Measurements from ENCODE around the gene RFC1.
"Not testable (repeated sequence)": the region's sequence is repeated elsewhere in the genome, so short reads cannot be mapped to it uniquely, and the experiment has no call there.

The RFC1 gene, protein sequence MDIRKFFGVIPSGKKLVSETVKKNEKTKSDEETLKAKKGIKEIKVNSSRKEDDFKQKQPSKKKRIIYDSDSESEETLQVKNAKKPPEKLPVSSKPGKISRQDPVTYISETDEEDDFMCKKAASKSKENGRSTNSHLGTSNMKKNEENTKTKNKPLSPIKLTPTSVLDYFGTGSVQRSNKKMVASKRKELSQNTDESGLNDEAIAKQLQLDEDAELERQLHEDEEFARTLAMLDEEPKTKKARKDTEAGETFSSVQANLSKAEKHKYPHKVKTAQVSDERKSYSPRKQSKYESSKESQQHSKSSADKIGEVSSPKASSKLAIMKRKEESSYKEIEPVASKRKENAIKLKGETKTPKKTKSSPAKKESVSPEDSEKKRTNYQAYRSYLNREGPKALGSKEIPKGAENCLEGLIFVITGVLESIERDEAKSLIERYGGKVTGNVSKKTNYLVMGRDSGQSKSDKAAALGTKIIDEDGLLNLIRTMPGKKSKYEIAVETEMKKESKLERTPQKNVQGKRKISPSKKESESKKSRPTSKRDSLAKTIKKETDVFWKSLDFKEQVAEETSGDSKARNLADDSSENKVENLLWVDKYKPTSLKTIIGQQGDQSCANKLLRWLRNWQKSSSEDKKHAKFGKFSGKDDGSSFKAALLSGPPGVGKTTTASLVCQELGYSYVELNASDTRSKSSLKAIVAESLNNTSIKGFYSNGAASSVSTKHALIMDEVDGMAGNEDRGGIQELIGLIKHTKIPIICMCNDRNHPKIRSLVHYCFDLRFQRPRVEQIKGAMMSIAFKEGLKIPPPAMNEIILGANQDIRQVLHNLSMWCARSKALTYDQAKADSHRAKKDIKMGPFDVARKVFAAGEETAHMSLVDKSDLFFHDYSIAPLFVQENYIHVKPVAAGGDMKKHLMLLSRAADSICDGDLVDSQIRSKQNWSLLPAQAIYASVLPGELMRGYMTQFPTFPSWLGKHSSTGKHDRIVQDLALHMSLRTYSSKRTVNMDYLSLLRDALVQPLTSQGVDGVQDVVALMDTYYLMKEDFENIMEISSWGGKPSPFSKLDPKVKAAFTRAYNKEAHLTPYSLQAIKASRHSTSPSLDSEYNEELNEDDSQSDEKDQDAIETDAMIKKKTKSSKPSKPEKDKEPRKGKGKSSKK

DNA sequence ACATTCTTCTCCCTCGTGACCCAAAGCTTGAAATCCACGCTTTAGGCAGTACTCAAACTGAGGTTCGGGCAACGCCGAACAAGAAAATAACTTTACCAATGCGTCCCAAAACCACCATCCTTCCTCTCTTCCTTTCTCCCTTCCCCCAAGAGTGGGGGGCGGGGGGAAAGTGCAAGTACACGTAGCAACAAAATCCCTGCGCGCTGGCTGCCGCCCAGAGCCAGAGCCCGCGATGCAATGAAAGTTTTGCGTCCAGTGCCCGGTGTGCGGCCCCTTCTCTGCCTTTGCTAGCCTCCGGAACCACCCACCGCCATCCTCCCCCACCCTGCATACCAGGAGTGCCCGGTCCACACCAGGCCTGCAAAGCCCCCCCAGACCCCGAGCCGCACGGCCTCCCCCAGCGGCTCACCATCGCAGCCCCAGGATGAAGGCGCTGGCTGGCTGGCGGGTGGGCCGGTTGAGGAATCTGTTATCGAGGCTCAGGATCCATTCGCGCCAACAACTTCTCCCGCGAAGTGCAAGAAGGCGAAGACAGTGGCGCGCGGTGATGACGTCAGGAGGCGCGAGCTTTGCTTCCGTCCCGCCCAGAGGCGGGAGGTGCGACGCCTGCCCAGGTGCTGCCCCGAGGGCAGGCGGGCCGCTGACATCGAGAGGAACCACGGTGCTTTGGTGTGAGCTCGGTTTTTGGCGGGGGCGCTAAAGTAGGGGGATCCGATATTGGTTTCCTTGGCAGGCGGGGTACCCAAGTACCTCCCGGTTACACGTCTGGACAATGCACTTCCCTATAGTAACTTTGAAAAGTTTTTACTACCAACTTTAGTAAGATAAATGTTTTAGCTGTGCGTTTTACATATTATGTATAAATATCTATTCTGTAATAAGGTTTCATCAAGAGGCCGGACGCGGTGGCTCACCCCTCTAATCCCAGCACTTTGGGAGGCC lies at the start of gene RFC1:
Gene RFC1 (minus strand): TSS at position 533 of the 942 bp plus-strand sequence. CDS start 121 bp downstream, at position 412.
- DNase-seq (ENCODE audit: low spot score) = peak; percentile 96

DNA sequence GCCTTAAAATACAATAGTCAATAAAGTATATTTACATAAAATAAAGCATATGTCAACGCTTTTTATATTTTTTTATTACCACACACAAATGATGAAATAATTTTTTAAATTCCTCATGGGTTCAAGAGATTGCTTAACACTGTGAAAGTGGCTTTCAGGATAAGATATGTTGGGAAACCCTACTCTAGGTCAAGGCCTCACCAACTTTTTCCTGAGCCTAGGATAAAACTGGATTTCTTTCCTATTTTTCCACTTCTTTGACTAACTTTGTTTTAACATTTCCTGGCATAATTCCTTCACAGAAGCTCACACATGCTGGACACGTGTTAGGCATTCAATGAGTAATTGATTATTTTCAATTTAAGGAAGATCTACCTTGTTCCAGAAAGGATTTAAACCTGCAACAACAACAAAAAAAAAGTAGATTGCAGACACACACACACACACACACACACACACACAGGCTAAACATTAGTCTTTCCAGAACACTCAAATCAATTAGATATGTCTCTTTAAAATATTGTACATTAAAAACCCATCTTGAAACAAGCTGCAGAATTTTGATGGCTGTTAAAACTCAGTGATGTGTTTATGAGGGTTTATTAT lies 49.6 kb upstream of the RFC1 start:
- DNase-seq (ENCODE audit: low spot score) = no peak

DNA sequence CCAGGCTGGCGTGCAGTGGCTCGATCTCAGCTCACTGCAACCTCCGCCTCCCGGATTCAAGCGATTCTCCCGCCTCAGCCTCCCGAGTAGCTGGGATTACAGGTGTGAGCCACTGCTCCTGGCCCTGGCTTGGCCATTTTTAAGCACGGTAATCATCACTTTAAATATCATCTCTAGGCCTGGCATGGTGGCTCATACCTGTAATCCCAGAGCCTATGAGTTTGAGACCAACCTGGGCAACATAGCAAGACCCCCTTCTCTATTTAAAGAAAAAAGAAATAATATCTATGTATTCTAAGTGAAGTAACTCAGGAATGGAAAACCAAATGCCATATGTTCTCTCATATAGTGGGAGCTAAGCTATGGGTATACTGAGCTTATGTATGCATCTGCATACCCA lies 45.4 kb upstream of the RFC1 start:
- DNase-seq (ENCODE audit: low spot score) = not testable (repeated sequence)

DNA sequence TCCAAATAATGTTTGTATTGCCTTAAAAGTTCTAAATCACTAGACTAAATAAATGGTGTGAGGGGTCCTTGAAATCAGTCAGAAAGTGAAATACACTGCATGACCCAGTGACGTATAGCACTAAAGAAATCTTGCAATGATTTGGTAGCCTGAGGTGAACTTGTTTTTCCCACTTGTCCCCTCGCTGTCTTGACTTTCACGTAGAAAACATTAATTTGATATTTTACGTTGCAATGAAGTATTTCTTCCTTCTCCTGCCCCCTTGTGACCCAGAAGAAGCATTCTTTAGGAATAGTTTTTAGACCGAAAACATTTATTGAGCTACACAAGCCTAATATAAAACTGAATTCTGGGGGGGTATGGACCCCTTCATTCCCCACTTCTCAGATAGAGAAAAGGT lies 44.3 kb upstream of the RFC1 start:
- DNase-seq (ENCODE audit: low spot score) = no peak

DNA sequence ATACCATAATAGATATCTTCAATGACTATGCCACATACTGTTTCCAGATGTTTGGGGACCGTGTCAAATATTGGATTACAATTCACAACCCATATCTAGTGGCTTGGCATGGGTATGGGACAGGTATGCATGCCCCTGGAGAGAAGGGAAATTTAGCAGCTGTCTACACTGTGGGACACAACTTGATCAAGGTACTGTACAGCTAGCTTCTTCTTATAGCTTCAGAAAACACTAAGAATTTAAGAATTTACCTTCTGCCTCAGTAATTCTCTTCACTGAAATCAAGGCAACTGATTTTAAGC lies 41.4 kb upstream of the RFC1 start:
- DNase-seq (ENCODE audit: low spot score) = no peak

DNA sequence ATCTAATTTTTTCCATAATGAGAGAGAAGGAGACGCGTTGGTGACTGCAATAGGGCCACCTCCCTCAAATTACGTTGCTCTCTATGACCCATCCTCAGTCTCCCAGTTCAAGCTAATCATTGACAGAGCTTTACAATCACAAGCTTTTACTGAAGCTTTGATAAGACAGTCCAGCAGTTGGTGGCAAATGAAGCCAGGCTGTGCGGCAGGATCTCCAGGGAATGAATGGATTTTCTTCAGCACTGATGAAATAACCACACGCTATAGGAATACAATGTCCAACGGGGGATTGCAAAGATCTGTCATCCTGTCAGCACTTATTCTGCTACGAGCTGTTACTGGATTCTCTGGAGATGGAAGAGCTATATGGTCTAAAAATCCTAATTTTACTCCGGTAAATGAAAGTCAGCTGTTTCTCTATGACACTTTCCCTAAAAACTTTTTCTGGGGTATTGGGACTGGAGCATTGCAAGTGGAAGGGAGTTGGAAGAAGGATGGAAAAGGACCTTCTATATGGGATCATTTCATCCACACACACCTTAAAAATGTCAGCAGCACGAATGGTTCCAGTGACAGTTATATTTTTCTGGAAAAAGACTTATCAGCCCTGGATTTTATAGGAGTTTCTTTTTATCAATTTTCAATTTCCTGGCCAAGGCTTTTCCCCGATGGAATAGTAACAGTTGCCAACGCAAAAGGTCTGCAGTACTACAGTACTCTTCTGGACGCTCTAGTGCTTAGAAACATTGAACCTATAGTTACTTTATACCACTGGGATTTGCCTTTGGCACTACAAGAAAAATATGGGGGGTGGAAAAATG lies 40.8 kb upstream of the RFC1 start, which contains the start of gene KLB:
Gene KLB (plus strand): TSS at position 168 of the 821 bp plus-strand sequence. CDS start 20 bp downstream, at position 188.
- DNase-seq (ENCODE audit: low spot score) = no peak

DNA sequence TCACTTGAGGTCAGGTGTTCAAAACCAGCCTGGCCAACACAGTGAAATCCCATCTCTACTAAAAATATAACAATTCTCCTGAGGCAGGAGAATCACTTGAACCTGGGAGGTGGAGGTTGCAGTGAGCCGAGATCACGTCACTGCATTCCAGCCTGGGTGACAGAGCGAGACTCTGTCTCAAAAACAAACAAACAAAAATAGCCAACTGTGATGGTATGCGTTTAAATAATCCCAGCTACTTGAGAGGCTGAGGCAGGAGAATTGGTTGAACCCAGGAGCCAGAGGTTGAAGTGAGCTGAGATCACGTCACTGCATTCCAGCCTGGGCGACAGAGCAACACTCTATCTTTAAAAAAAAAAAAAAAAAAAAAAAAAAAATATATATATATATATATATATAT lies 35.5 kb upstream of the RFC1 start:
- not testable (repeated sequence) for DNase-seq (ENCODE audit: low spot score)

DNA sequence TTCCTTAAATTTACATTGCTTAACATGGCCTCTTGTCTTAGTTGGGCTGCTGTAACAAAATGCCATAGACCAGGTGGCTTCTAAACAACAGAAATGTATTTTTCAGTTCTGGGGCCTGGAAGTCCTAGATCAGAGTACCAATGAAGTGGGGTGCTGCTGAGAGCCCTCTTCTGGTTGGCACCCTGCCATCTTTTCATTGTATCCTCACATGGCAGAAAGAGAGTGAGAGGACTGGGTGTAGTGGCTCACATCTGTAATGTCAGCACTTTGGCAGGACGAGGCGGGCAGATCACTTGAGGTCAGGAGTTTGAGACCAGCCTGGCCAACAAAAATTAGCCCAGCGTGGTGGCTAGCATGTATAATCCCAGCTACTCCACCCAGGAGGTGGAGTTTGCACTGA lies 28.5 kb upstream of the RFC1 start:
- no peak for DNase-seq (ENCODE audit: low spot score)

DNA sequence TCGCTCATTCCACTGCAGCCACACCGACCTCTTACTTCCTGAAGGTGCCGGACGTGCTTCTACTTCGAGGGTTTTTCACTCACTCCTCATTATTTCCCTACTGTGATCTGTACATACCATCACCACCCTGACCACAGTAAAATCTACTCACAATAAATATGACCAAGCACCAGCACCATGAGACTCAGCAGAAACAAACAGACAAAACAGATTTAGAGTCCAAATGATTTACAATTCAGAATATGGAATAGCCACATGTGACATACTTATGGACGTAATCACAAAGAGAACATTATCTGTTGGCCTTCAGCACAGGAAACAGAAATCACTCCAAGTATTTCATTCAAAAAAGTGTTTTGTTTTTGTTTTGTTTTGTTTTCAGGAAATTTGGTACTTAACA lies 24.4 kb upstream of the RFC1 start:
- no peak for DNase-seq (ENCODE audit: low spot score)

DNA sequence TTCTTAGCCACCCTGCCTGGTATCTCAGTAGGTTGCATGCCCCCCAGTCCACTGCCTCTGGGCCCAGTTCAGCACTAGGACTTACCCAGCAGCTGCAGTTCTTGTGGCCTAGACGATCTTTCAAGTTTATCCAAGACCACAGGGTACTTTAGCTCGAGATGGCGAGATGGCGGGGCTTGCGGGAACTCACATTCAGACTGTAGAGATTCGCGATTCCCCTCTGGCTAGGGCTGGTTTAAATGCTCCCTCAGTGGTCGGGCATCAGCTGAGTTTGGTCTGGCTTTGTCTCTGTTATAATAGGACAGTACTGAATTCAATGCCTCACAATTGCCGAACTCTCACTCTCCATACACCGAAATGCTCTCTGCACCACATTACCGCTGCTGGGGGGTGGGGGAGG lies 18.4 kb upstream of the RFC1 start:
- DNase-seq (ENCODE audit: low spot score) = no peak

DNA sequence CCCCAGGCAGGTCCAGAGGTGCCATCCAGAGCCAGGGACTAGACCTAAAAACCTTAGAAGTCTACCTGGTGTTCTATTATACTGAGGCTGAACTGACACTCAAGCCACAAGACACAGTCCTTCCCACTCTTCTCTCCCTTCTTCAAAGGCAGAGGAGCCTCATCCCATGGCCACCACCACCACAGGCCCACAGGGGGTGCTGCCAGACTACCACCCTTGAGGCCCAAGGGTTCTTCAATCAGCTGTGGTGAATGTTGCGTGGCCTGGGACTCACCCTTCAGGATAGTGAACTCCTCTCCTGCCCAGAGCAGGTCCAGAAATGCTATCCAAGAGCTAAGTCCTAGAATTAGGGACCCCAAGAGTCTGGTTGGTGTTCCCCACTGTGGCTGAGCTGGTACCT lies 17.5 kb upstream of the RFC1 start:
- DNase-seq (ENCODE audit: low spot score) = no peak

DNA sequence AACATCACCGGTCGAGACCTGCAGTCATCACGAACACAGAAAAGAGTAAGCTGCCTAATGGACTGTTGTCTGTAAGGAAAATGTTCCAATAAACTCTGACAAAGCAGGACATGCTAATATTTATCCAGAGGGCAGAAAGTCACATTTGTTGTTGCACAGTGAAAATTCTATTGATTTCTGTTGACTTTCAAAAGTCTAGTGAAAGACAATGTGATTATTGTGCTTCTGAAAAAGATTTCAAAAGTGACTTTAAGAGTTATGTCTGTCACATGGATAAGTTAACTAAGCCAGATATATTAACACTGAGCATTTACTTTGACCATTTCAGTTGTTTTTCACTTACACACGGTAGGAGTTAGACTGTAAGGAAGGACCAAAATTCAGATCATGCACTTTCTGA lies 9.3 kb upstream of the RFC1 start:
- no peak for DNase-seq (ENCODE audit: low spot score)

DNA sequence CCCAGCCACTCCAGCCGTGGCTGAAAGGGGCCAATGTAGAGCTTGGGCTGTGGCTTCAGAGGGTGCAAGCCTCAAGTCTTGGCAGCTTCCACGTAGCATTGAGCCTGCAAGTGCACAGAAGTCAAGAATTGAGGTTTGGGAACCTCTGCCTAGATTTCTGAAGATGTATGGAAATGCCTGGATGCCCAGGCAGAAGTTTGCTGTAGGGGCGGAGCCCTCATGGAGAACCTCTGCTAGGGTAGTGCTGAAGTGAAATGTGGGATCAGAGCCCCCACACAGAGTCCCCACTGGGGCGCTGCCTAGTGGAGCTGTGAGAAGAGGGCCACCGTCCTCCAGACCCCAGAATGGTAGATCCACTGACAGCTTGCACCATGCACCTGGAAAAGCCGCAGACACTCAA lies 5.0 kb upstream of the RFC1 start:
- not testable (repeated sequence) for DNase-seq (ENCODE audit: low spot score)

DNA sequence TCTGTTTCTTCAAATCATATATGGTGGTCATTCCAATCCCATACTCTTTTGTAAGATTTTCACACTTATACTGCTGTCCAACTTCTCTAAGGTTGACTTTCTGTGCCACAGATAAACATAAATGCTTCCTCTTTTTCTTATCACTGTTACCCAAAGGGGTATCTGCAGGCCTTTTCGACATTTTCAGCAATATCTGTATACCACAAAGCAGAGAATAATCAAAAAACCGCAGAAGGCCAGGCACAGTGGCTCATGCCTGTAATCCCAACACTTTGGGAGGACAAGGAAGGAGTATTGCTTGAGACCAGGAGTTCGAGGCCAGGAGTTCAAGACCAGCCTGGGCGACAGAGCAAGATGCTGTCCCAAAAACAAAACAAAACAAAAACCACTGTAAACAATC lies 3.1 kb upstream of the RFC1 start:
- no peak for DNase-seq (ENCODE audit: low spot score)

DNA sequence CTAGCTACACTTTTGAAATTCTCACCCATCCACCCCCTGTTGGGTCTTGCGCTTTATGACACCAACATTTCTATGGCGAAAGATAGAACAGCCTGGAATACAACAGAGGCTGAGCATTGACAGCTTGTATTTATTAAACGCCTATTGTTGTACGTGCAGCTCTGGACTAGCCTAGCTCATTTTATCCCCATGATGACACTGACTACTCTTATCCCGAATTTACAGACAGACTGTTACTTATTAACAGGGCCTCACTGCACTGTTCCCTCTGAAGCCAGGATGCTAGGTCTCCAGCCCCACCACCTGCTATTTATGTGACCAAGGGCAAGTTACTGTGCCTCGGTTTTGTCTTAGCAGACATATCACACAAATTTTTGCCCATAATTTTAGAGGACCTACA lies 1.0 kb upstream of the RFC1 start:
- no peak for DNase-seq (ENCODE audit: low spot score)

DNA sequence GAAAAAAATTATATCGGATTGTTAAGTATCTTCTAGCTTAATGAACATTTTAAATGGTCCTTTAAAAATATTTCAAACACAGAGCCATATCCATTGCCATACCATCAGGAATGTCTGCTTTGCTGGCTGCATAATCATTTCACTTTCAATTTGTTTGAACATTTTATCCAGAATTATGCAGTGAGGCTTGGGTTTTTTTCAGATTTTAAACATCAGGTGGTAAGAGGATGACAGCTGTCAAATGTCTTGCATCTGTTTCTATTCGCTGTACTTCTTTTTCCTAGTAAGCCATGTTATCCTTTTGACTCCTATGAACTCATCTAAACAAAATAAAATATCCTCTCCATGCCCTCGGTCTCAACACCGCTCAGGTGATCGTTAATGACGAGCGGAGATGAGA lies 802 bp downstream of the RFC1 start:
- DNase-seq (ENCODE audit: low spot score) = no peak

DNA sequence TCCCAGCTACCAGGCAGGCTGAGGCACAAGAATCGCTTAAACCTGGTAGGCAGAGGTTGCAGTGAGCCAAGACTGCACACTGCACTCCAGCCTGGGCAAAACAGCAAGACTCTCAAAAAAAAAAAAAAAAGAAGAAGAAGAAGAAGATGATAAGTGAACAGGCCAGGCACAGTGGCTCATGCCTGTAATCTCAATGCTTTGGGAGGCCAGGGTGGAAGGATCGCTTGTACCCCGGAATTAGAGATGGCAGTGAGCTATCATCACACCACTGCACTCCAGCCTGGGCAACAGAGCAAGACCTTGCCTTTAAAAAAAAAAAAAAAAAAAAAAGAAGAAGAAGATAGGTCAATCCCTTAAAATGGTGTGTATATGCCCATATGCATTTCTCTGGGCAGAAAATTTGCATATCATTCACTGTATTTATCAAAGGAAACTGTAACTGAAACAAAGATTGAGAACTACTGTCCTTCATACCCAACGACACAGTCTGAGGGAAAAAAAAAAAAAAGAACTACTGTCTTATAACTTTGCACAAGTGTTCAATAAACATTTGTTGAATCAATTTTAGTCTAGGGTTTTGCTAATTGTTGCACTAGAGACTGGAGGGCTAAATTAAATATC lies 2.3 kb downstream of the RFC1 start:
- DNase-seq (ENCODE audit: low spot score) = no peak

DNA sequence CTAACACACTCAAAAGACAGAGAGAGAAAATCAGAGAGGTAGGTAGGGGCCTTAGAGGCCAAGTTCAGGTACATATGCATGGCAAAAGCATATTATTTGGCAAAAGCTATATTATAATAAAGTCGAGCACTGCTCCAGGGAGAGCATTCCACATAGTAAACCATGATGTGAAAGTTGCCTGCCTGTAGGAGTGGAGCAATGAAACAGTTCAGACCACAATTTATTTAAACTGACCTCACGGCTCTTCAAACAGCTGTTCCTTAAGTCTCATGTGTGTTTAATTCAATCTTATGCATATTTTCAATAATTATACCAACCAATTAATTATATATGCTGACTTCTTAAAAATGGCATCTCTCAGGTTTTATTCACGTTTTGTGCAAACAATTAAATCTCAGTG lies 3.3 kb downstream of the RFC1 start:
- DNase-seq (ENCODE audit: low spot score) = no peak

DNA sequence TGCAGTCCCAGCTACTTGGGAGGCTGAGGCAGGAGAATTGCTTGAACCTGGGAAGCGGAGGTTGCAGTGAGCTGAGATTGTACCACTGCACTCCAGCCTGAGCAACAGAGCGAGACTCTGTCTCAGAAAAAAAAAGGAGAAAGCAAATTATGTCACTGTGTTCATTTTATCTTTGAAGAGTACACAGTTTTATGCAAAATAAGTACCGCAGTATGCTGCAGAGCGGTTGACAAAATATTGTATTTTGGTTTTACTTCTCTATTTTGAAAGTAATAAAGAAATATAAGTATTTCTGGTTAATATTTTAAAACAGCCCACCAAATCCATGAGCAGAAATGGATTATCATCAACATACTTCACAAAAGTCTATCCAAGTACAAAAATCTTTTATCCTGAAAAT lies 5.6 kb downstream of the RFC1 start:
- DNase-seq (ENCODE audit: low spot score) = not testable (repeated sequence)

DNA sequence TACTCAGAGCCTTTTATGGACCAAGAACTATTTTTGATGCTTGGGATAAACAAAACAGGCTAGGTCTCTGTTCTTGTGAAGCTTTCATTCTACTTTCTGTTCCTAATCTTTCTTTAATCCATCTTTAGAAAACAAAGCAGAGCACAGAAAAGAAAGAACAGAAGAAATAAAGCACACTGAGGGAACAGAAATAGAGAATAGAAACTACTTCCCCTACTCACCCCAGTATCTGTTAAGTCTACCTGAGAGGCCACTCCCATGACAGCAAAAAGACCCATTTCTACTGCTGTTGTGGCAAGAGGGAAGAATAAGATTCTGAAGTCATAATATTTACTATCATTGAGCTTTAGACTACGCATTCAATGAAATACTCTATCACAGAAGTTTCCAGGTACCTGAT lies 9.2 kb downstream of the RFC1 start:
- no peak for DNase-seq (ENCODE audit: low spot score)

All from ecto neural progenitor cell (in vitro differentiated cells).